Tibial nerve (tissue), 3 donors: ENCODE results near the gene GPC4.

Experiments
- POLR2A ChIP-seq, 2 donors: fragments of 450-650 bp; IDR thresholded peaks; one replicate each; pipeline ENCODE4 v1.6.1; 2017; ENCODE audit warnings: antibody characterized with exemption in 2 of 2, mild to moderate bottlenecking in 2 of 2, moderate library complexity in 2 of 2
- TF ChIP-seq, protein P1 (sequence below), 5 experiments: fragments of 200-600 bp in 3 of 5; fragments of 450-650 bp in 2 of 5; sonication (generic) in 3 of 5; IDR thresholded peaks; one replicate each; pipeline ENCODE4 v1.5.1; 2016 to 2019; ENCODE audit warnings: antibody characterized with exemption in 5 of 5, mild to moderate bottlenecking in 3 of 5, moderate library complexity in 2 of 5

GRCh38 chrX:133413218-133413925, 1.9 kb downstream of the GPC4 start:
- TF ChIP-seq, protein P1, sequence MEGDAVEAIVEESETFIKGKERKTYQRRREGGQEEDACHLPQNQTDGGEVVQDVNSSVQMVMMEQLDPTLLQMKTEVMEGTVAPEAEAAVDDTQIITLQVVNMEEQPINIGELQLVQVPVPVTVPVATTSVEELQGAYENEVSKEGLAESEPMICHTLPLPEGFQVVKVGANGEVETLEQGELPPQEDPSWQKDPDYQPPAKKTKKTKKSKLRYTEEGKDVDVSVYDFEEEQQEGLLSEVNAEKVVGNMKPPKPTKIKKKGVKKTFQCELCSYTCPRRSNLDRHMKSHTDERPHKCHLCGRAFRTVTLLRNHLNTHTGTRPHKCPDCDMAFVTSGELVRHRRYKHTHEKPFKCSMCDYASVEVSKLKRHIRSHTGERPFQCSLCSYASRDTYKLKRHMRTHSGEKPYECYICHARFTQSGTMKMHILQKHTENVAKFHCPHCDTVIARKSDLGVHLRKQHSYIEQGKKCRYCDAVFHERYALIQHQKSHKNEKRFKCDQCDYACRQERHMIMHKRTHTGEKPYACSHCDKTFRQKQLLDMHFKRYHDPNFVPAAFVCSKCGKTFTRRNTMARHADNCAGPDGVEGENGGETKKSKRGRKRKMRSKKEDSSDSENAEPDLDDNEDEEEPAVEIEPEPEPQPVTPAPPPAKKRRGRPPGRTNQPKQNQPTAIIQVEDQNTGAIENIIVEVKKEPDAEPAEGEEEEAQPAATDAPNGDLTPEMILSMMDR (IDR thresholded peaks at IDR 0.05) = no peak
- TF ChIP-seq POLR2A (IDR thresholded peaks at IDR 0.05) = no peak
